ENCODE results near the gene SEC62.
"Not testable (repeated sequence)": the region's sequence is repeated elsewhere in the genome, so short reads cannot be mapped to it uniquely, and the experiment has no call there.

The SEC62 gene

GRCh38 chr3:170019306-170019705 lies 52.7 kb downstream of the SEC62 start:
- not testable (repeated sequence) for DNase-seq

GRCh38 chr3:170021083-170021482 lies 54.5 kb downstream of the SEC62 start:
- no peak for DNase-seq

GRCh38 chr3:170022336-170022735 lies 55.7 kb downstream of the SEC62 start:
- no peak for DNase-seq

GRCh38 chr3:170023165-170023564 lies 56.6 kb downstream of the SEC62 start:
- DNase-seq: no peak

- DNase-seq: no peak
These were observed 58.0 kb downstream of the SEC62 start for GRCh38 chr3:170024581-170024980.

GRCh38 chr3:170027233-170028102 lies 60.9 kb downstream of the SEC62 start:
- no peak for DNase-seq

- DNase-seq: no peak
These were observed 66.9 kb downstream of the SEC62 start for GRCh38 chr3:170033489-170033888.

- DNase-seq: peak; percentile 62
These were observed 71.1 kb downstream of the SEC62 start, which contains the start of gene GPR160 for GRCh38 chr3:170037463-170038433. TSS of gene GPR160 (plus strand) at chr3:170037995. CDS start at chr3:170083973, 45,978 bp downstream.

- peak; percentile 53 for DNase-seq
These were observed 72.0 kb downstream of the SEC62 start for GRCh38 chr3:170038434-170039110.

- DNase-seq: peak; percentile 50
These were observed 73.8 kb downstream of the SEC62 start for GRCh38 chr3:170040418-170040817.

- no peak for DNase-seq
These were observed 76.9 kb downstream of the SEC62 start for GRCh38 chr3:170043506-170043905.

- no peak for DNase-seq
These were observed 77.7 kb downstream of the SEC62 start for GRCh38 chr3:170044271-170044670.

GRCh38 chr3:170044795-170045244 lies 78.2 kb downstream of the SEC62 start:
- DNase-seq: no peak

- DNase-seq: peak; percentile 64
These were observed 79.9 kb downstream of the SEC62 start for GRCh38 chr3:170046269-170047132.

GRCh38 chr3:170047133-170047404 lies 80.5 kb downstream of the SEC62 start:
- no peak for DNase-seq

All from NCI-H510A treated with DMSO at 0.1 percent for 48 hours (cell line).